A549 (cell line): ENCODE data around the gene TOMM40.

Source experiments
- CHD2 ChIP-seq: fragments of 150-350 bp; IDR thresholded peaks from 2 replicates; pipeline ENCODE4 v1.6.1; 2014; ENCODE audit warnings: low read length; ENCODE audit not compliant: partially characterized antibody
- NFE2L2 ChIP-seq: fragments of 150-350 bp; conservative IDR thresholded peaks from 2 replicates; pipeline ENCODE4 v1.6.1; 2014; ENCODE audit warnings: low read length
- ZFP36 ChIP-seq: fragments of 450-650 bp; IDR thresholded peaks from 2 replicates; pipeline ENCODE4 v1.6.1; 2014; ENCODE audit warnings: borderline replicate concordance; ENCODE audit not compliant: partially characterized antibody
- TF ChIP-seq, protein P1 (sequence below): fragments of >200 bp; sonication (Bioruptor Twin); formaldehyde crosslinking; IDR thresholded peaks from 3 replicates; pipeline ENCODE4 v1.5.1; 2016

GRCh38 chr19:44925114-44925891 is 34.2 kb downstream of the TOMM40 start:
- TF ChIP-seq ZFP36 (no peak), NFE2L2 (no peak), CHD2 (no peak)
- TF ChIP-seq, protein P1, sequence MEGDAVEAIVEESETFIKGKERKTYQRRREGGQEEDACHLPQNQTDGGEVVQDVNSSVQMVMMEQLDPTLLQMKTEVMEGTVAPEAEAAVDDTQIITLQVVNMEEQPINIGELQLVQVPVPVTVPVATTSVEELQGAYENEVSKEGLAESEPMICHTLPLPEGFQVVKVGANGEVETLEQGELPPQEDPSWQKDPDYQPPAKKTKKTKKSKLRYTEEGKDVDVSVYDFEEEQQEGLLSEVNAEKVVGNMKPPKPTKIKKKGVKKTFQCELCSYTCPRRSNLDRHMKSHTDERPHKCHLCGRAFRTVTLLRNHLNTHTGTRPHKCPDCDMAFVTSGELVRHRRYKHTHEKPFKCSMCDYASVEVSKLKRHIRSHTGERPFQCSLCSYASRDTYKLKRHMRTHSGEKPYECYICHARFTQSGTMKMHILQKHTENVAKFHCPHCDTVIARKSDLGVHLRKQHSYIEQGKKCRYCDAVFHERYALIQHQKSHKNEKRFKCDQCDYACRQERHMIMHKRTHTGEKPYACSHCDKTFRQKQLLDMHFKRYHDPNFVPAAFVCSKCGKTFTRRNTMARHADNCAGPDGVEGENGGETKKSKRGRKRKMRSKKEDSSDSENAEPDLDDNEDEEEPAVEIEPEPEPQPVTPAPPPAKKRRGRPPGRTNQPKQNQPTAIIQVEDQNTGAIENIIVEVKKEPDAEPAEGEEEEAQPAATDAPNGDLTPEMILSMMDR: no peak
